GM18520 (cell line): ENCODE measurements around the gene GPRIN2.
A peak's percentile ranks its signal among the peaks of the same experiment; 100 is the strongest.
"Not testable (repeated sequence)": the region's sequence is repeated elsewhere in the genome, so short reads cannot be mapped to it uniquely, and the experiment has no call there.

Experiments
- ATAC-seq: cut with Tn5 transposase; IDR thresholded peaks from one replicate; pipeline ENCODE4 v1.9.1; 2021; ENCODE audit not compliant: unreplicated experiment

The GPRIN2 gene

GRCh38 chr10:46556515-46557318, at the start of gene GPRIN2:
Gene GPRIN2, minus strand, starts transcription at chr10:46556658. Its CDS starts 5,922 bp downstream, at chr10:46550736.
- ATAC-seq: no peak

GRCh38 chr10:46600516-46600915, 44.1 kb upstream of the GPRIN2 start:
- ATAC-seq: peak; percentile 37

DNA sequence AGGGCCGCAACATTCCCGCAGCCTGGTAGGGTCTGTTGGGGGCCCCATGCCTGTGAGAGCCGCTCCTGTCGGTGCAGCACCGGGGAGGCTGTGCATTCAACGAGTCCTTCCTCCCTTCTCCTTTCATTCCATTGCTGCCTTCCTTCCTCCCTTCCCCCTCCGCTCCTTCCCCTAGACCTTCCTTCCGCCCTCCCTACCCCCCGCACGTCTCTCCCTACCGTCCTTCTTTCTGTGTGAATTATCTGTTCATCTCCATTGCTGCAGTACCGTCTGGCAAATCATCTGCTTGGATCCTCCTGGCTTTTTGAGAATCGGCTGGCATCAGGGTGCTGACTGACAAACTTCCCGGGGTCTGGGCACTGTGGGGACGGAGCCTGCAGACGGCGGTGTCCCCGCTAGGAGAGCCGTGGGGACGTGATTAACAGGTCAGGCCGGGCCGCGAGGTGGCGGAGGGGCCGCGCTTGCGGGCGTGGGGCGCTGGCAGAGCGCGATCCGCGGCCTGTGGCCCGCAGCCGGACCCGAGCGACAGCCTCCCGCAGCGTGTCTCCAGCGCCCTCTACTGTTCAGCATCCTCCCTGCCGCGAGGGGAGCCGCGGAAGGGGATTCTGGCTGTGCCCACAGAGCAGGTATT, 41.3 kb upstream of the GPRIN2 start:
- ATAC-seq: not testable (repeated sequence)

- ATAC-seq: not testable (repeated sequence)
Measured at GRCh38 chr10:46596570-46596969, 40.1 kb upstream of the GPRIN2 start.

GRCh38 chr10:46594453-46595063, 38.1 kb upstream of the GPRIN2 start:
- ATAC-seq: not testable (repeated sequence)

DNA sequence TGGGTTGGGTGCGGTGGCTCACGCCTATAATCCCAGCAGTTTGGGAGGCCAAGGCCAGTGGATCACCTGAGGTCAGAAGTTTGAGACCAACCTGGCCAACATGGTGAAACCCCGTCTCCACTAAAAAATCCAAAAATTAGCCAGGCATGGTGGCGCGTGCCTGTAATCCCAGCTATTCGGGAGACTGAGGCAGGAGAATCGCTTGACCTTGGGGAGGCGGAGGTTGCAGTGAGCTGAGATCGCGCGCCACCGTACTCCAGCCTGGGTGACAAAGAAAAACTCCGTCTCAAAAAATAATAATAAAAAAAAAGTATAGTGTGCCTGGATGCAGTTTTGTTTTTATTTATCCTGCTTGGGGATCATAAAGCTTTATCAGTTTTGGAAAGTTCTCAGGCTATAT, 36.8 kb upstream of the GPRIN2 start:
- ATAC-seq: not testable (repeated sequence)

- not testable (repeated sequence) for ATAC-seq
Measured at GRCh38 chr10:46591053-46591452, 34.6 kb upstream of the GPRIN2 start.

GRCh38 chr10:46589589-46589988, 33.1 kb upstream of the GPRIN2 start:
- not testable (repeated sequence) for ATAC-seq

DNA sequence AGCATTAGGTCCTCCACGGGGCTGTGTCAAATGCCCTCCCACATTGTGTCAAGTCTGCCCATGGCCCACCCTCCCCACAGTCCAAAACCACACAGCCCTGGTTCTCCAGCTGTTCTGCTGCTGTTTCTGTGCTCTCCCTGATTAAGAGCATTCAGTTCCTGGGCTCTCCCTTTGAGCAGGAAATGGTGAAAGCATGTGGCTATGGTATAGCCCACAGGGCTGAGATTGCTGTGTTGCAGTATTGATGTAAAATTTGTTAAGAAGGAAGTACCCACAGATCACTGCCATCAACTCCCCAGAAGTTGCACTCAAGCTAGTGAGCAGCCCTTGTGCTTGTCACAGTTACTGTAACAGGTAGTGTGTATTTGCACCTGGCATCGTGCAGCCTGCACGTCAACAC, 31.8 kb upstream of the GPRIN2 start:
- not testable (repeated sequence) for ATAC-seq

GRCh38 chr10:46587546-46587945, 31.1 kb upstream of the GPRIN2 start:
- ATAC-seq: not testable (repeated sequence)

GRCh38 chr10:46585246-46585645, 28.8 kb upstream of the GPRIN2 start:
- ATAC-seq: not testable (repeated sequence)

GRCh38 chr10:46584196-46584595, 27.7 kb upstream of the GPRIN2 start:
- not testable (repeated sequence) for ATAC-seq

DNA sequence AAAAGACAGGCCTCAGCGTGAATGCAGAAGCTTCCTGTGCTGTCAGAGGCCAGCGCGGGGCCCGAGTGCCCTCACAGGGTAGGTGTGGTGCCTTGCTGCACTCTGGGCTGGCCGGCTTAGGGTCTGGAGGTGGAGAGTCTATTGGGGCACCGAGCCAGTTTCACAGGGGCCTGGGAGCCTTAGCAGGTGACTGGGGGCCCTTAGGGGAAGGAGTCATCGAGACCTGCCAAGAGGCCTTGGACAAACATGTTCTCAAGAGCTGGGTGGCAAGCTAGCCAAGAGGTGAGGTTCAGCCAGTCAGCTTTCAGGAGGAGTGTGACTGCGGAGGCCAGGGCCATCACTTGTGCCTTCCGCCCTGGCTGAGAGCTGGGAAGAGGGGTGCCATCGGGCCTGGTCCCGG, 26.1 kb upstream of the GPRIN2 start:
- ATAC-seq: not testable (repeated sequence)

DNA sequence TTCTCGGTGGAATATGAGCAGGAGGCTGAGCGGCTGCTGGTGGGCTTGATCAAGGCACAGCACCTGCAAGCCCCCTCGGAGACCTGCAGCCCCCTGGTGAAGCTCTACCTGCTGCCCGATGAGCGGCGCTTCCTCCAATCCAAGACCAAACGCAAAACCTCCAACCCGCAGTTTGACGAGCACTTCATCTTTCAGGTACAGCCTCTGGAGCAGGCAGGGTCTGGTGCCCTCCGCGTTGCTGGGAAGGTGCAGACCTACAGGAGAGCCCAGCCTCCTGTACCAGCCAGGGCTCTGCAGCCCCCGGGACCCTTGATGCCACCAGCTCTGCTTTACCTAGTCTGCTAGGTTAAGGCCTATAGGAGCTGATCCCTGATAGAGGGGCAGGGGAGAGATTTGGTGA, 25.5 kb upstream of the GPRIN2 start:
- not testable (repeated sequence) for ATAC-seq

DNA sequence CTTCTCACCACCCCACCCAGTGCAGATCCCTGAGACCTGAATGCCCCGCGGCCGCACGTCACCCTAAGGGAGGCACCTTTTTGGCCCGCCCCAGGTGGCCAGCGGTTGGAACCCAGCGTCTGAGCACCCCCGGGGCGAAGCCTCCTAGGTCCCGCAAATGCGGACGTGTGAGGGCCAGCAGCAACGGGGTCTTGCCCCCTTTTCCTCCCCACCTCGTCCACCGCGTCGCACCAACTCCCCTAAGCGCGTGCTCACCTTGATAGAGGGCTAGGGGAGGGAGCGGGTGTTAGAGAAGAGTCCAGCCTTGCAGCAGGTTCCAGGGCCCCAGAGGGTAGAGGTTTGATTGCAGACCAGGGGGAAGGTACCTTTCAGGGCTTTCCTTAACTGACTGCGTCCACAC, 22.9 kb upstream of the GPRIN2 start:
- ATAC-seq: not testable (repeated sequence)

- ATAC-seq: not testable (repeated sequence)
Measured at GRCh38 chr10:46578474-46579178, 22.2 kb upstream of the GPRIN2 start, which contains the start of gene SYT15. Gene SYT15, plus strand, starts transcription at chr10:46579128. Its CDS starts 41 bp downstream, at chr10:46579169.

GRCh38 chr10:46577624-46578473, 21.4 kb upstream of the GPRIN2 start:
- not testable (repeated sequence) for ATAC-seq

DNA sequence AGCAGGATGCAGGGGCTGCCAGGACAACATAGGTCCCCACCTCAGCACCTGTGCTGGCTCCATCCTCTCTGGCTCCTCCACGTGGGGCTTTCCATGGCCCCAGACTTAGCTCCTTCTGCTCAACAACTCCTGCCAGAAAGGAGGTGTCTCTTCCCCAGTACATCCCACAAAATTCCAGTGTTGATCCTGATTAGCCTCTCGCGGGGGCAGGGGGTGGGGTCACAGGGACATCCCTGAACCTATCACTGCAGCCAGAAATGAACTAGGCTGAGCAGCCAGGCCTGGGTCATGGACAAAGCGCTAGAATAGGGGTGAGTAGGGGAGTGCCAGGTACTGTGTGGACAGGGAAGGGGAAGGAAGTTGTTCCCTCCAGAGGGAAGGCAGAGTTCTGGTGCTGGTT, 17.4 kb upstream of the GPRIN2 start:
- ATAC-seq: not testable (repeated sequence)

DNA sequence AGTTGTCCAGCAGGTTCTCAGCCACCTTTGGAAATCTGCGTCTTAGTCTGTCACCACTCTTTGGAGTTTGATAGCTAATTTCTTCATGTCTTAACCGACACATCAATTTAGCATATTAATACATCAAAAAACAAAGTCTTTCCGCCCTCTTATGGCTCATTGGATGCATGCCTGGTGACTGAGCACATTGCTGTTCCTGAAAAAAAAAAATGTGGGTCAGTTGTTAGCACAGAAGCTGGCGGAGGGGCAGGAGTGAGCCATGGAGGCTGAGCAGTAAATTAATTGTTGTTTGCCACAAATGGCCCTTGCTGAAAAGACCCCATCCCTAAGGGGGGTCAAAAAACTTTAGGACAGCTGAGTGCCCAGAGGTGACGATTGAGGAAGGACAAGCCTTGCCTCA, 16.9 kb upstream of the GPRIN2 start:
- ATAC-seq: not testable (repeated sequence)

- not testable (repeated sequence) for ATAC-seq
Measured at GRCh38 chr10:46572765-46573164, 16.3 kb upstream of the GPRIN2 start.
